ENCODE results near the gene CACNA2D1. TPM values are rescaled to one million over a fixed set of nuclear protein-coding genes. Genes with fewer than 3 reads are reported as not detected.

Gene CACNA2D1
- total RNA-seq, 1 experiment from 2014 or later = 36.2 TPM

DNA sequence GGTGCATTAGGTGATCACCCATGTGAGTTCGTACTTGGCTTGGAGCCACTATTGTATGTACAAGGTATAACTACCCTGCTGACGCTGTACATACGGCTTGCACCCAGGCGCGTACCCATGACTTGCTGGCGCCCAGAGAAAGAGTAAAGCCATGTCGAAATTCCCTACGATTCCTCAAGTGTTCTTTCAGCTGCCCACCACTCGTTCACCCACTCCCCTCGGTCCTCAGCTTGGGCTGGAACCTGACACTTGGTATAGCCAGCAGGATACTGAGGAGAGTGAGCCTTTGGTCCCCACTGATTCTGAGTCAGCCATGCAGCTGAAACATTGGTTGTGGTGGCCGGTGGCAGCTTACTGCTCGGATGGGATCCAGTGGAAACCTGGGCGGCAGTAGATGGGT is 241.5 kb downstream of the CACNA2D1 start:
- Histone ChIP-seq H3K23me2 (ENCODE audit: insufficient read length, low read depth, low read length, poor library complexity, severe bottlenecking) (no peaks in the 10 kb centered on the region), H4K20me1 (ENCODE audit: control insufficient read depth, insufficient read depth, insufficient read length) (no peaks in the 10 kb centered on the region), H2BK12ac (ENCODE audit: insufficient read length, low read depth, low read length) (no peak overlapping the region), H3K4ac (ENCODE audit: low read depth, low read length) (no peak overlapping the region), H3K18ac (ENCODE audit: insufficient read length, low read depth, low read length) (no peak overlapping the region), H2BK15ac (ENCODE audit: low read depth, low read length) (no peak overlapping the region), H3K27me3 (ENCODE audit: insufficient read depth, low read length) (no peaks in the 10 kb centered on the region), H3T11ph (ENCODE audit: low read length) (no peak overlapping the region), H2BK120ac (ENCODE audit: low read depth, low read length, poor library complexity, severe bottlenecking) (no peak overlapping the region), H3K23ac (ENCODE audit: insufficient read length, low read depth, low read length) (no peak overlapping the region), H3K4me2 (ENCODE audit: insufficient read depth, insufficient read length, low read length) (no peak overlapping the region), H2AFZ (ENCODE audit: low read length) (no peak overlapping the region), H4K91ac (ENCODE audit: insufficient read length, low read depth, low read length) (no peak overlapping the region), H3K79me1 (ENCODE audit: insufficient read depth, low read depth, low read length, poor library complexity, severe bottlenecking) (no peaks in the 10 kb centered on the region), H3K4me1 (ENCODE audit: insufficient read depth, low read length) (no peaks in the 10 kb centered on the region; the same call in 1 of the 2 replicates), H3K9ac (ENCODE audit: extremely low read depth, insufficient read length, low read length) (no peak overlapping the region), H4K5ac (ENCODE audit: insufficient read length, low read depth, low read length) (no peak overlapping the region), H3K14ac (ENCODE audit: insufficient read depth, low read length) (no peak overlapping the region), H4K8ac (replicated peaks; ENCODE audit: insufficient read length, low read depth, low read length) (no peak overlapping the region), H3K79me2 (ENCODE audit: insufficient read depth, low read length) (no peaks in the 10 kb centered on the region), H3K27ac (ENCODE audit: insufficient read length, low read depth, low read length) (no peak overlapping the region), H2AK5ac (ENCODE audit: insufficient read length, low read length) (no peak overlapping the region), H2BK20ac (ENCODE audit: low read depth, low read length, poor library complexity, severe bottlenecking) (no peak overlapping the region), H3K56ac (ENCODE audit: insufficient read length, low read depth, low read length) (no peak overlapping the region), H3K9me3 (ENCODE audit: control insufficient read depth, low read depth, low read length) (no peaks in the 10 kb centered on the region), H2BK5ac (ENCODE audit: insufficient read length, low read length) (no peak overlapping the region)
- peaks cover 0 to 6% of the 10 kb centered on the region in 2 experiments; a peak in 2 of 5 replicates for H3K9me3 Mint-ChIP-seq
- no peak for DNase-seq
- peaks cover 4 to 5% of the 10 kb centered on the region in 2 experiments; a peak in 3 of 4 replicates for H3K4me1 Mint-ChIP-seq
- no CpG with 5 or more reads among the region's 13 CpGs for WGBS (ENCODE audit: extremely low coverage, insufficient read length, low lambda C conversion rate)
- H3K4me3 Mint-ChIP-seq = no peak overlapping the region
- TF ChIP-seq, protein P1, sequence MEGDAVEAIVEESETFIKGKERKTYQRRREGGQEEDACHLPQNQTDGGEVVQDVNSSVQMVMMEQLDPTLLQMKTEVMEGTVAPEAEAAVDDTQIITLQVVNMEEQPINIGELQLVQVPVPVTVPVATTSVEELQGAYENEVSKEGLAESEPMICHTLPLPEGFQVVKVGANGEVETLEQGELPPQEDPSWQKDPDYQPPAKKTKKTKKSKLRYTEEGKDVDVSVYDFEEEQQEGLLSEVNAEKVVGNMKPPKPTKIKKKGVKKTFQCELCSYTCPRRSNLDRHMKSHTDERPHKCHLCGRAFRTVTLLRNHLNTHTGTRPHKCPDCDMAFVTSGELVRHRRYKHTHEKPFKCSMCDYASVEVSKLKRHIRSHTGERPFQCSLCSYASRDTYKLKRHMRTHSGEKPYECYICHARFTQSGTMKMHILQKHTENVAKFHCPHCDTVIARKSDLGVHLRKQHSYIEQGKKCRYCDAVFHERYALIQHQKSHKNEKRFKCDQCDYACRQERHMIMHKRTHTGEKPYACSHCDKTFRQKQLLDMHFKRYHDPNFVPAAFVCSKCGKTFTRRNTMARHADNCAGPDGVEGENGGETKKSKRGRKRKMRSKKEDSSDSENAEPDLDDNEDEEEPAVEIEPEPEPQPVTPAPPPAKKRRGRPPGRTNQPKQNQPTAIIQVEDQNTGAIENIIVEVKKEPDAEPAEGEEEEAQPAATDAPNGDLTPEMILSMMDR (conservative IDR thresholded peaks at IDR 0.05) = no peak
- H3K27me3 Mint-ChIP-seq (ENCODE audit: low read depth) = 0 out of 2 replicates have a peak, but pooled peaks cover 2% of the 10 kb centered on the region
- no peak overlapping the region; a peak in 1 of 7 replicates for H3K27ac Mint-ChIP-seq
- H3K36me3 Mint-ChIP-seq (ENCODE audit: insufficient read depth in 1 of 3, low read depth in 3 of 3) = peaks cover 11 to 18% (median 16%) of the 10 kb centered on the region in 3 experiments
